Activated CD4-positive, alpha-beta T cell treated with anti-CD3 and anti-CD28 coated beads, Interleukin-2, amount 50 U/mL, for 48 hours (primary cell): ENCODE measurements around the gene SPRED2.

Experiments used
- DNase-seq, 2 experiments: peaks; one replicate each; pipeline ENCODE4 v3.0.0-alpha.2; 2020

SPRED2 gene

GRCh38 chr2:65300134-65300760, 132.2 kb downstream of the SPRED2 start:
- DNase-seq, result peak in 1 of 2 experiments; percentile 8

GRCh38 chr2:65299246-65299645, 133.2 kb downstream of the SPRED2 start:
- peak; percentile 68 to 75 for DNase-seq

- DNase-seq, result no peak
Measured at GRCh38 chr2:65298089-65298488, 134.3 kb downstream of the SPRED2 start.

- no peak for DNase-seq
Measured at GRCh38 chr2:65297544-65297943, 134.9 kb downstream of the SPRED2 start.

GRCh38 chr2:65296971-65297370, 135.4 kb downstream of the SPRED2 start:
- DNase-seq, result no peak

- no peak for DNase-seq
Measured at GRCh38 chr2:65294701-65295100, 137.7 kb downstream of the SPRED2 start.

GRCh38 chr2:65294136-65294535, 138.3 kb downstream of the SPRED2 start:
- no peak for DNase-seq

- no peak for DNase-seq
Measured at GRCh38 chr2:65293376-65293775, 139.0 kb downstream of the SPRED2 start.

- no peak for DNase-seq
Measured at GRCh38 chr2:65292461-65293011, 139.9 kb downstream of the SPRED2 start.

- DNase-seq, result no peak
Measured at GRCh38 chr2:65292106-65292400, 140.3 kb downstream of the SPRED2 start.

GRCh38 chr2:65291216-65292105, 140.9 kb downstream of the SPRED2 start:
- no peak for DNase-seq

GRCh38 chr2:65287364-65287763, 145.0 kb downstream of the SPRED2 start:
- DNase-seq, result no peak

- DNase-seq, result no peak
Measured at GRCh38 chr2:65282477-65283053, 149.8 kb downstream of the SPRED2 start.

GRCh38 chr2:65281627-65282351, 150.6 kb downstream of the SPRED2 start:
- no peak for DNase-seq

GRCh38 chr2:65279756-65280155, 152.6 kb downstream of the SPRED2 start:
- DNase-seq, result no peak

GRCh38 chr2:65278531-65278981, 153.8 kb downstream of the SPRED2 start:
- no peak for DNase-seq

- DNase-seq, result no peak
Measured at GRCh38 chr2:65277791-65278483, 154.5 kb downstream of the SPRED2 start.

GRCh38 chr2:65277118-65277517, 155.3 kb downstream of the SPRED2 start:
- DNase-seq, result no peak

GRCh38 chr2:65276609-65277008, 155.8 kb downstream of the SPRED2 start:
- no peak for DNase-seq

GRCh38 chr2:65275141-65275915, 157.1 kb downstream of the SPRED2 start:
- DNase-seq, result no peak

- no peak for DNase-seq
Measured at GRCh38 chr2:65273344-65273743, 159.1 kb downstream of the SPRED2 start.

GRCh38 chr2:65268957-65269356, 163.4 kb downstream of the SPRED2 start:
- DNase-seq, result no peak
